ENCODE measurements around the gene MRFAP1. TPM values are rescaled to one million over a fixed set of nuclear protein-coding genes. Genes with fewer than 3 reads are reported as not detected.
"Not testable (repeated sequence)": the region's sequence is repeated elsewhere in the genome, so short reads cannot be mapped to it uniquely, and the experiment has no call there.

Gene MRFAP1
- total RNA-seq, 1 experiment from 2014 or later: 203 TPM

DNA sequence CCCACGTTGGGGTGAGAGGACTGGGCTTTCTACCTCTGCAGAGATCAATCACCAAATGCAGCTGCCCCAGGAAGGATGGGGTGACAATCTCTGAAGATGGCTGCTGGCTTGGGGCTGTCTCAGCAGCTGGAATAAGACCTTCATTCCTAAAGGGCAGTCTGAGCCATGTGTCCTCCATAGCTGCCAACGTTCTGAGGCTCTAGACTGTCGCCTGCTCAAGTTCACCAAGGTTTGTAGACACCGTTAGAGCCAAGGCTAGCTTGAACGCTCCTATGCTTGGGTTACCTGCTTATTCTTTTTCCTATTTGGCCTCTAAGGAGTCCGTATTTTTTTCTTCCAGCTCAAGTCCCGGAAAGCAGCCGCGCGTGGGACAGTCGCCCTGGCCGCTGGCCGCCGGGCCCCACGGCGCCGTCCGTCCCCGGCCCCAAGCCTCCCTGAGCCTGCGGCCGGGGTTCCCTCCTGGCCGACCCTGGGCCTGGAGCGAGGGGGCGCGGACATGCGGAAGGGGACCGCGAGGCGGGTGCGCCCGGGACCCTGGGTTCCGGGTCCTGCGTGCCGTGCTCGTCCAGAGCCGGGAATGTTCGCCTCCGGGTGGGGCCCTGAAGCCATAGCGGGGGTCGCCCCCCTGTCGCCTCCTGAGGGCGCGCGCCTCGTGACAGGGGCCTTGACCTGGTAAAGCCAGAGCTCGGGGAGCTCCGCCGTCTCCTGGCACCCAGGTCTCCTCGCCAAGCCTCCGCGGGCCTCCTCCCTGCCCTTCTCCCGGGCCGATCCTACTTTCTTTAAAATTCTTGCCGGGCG, 23.3 kb downstream of the MRFAP1 start:
- DNase-seq (ENCODE audit: low spot score): no peak

- DNase-seq (ENCODE audit: low spot score): no peak
Measured at GRCh38 chr4:6665320-6665654, 24.8 kb downstream of the MRFAP1 start.

DNA sequence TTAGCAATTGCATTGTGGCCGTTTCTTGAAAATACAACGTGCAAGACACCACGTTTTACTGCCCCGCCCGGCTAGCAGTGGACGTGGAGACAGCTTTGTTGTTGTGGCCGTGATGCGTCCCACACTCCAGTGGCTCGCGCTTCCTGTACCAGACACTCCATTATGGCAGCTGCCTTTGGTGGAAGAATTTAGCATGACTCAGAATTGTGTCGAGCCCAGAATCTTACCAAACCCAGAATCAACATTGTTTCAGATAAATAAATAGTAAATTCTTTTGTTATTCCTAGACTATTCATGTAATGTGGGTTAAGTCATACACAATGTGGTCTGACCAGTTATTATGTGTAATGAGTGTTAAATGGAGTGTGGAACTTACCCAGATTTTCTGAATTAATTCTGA, 27.9 kb downstream of the MRFAP1 start:
- DNase-seq (ENCODE audit: low spot score): peak; percentile 82

GRCh38 chr4:6671648-6672047, 31.2 kb downstream of the MRFAP1 start:
- no peak for DNase-seq (ENCODE audit: low spot score)

DNA sequence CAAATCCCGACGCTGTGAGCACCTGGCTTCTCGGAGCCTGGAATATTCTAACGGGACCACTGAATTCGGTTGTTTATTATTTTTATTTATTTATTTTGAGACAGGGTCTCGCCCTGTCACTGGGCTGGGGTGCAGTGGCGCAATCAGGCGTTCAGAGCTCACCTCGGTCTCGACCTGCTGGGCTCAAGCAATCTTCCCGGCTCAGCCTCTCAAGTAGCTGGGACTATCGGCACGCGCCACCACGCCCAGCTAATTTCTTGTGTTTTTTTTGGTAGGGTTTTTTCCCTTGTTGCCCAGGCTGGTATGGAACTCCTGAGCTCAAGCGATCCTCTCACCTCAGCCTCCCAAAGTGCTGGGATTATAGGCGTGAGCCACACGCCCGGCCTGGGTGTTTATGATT, 31.6 kb downstream of the MRFAP1 start:
- no peak for DNase-seq (ENCODE audit: low spot score)

DNA sequence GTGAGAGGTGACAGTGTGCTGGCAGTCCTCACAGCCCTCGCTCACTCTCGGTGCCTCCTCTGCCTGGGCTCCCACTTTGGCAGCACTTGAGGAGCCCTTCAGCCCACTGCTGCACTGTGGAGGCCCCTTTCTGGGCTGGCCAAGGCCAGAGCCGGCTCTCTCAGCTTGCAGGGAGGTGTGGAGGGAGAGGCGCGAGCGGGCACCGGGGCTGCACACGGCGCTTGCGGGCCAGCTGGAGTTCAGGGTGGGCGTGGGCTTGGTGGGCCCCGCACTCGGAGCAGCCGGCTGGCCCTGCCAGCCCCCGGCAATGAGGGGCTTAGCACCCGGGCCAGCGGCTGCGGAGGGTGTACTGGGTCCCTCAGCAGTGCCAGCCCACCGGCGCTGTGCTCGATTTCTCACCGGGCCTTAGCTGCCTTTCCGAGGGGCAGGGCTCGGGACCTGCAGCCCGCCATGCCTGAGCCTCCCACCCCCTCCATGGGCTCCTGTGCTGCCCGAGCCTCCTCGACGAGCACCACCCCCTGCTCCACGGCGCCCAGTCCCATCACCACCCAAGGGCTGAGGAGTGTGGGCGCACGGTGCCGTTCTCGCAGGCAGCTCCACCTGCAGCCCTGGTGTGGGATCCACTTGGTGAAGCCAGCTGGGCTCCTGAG, 32.2 kb downstream of the MRFAP1 start:
- DNase-seq (ENCODE audit: low spot score): not testable (repeated sequence)

GRCh38 chr4:6673191-6673659, 32.7 kb downstream of the MRFAP1 start:
- not testable (repeated sequence) for DNase-seq (ENCODE audit: low spot score)

DNA sequence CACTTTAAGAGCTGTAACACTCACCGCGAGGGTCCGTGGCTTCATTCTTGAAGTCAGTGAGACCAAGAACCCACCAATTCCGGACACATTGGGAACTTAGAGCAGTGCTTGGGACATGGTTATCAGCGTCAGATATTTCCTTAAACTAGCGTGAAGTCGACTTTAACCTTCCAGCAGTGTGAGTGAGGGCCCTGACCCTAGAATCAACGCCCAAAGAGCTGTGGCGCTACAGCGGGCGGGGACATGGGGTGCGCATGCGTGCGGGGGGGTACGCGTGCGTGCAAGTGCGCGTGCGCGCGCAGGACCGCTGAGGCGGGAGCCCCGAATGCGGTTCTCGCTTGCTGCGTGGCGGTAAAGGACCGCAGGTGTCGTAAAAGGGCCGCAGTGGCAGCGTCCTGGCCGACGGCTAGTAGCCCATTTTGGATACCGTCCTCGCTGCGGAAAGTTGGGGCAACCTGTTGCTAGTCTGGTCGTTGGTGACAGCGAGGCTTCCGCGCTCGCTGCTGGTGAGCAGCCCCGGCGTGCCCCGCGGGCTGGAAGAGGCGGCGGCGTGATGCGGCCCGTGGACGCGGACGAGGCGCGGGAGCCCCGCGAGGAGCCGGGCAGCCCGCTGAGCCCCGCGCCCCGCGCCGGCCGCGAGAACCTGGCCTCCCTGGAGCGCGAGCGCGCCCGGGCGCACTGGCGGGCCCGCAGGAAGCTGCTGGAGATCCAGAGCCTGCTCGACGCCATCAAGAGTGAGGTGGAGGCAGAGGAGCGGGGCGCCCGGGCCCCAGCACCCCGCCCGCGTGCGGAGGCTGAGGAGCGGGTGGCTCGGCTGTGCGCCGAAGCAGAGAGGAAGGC, 33.4 kb downstream of the MRFAP1 start:
- peak; percentile 94 for DNase-seq (ENCODE audit: low spot score)

GRCh38 chr4:6674500-6675149, 34.1 kb downstream of the MRFAP1 start:
- peak; percentile 57 for DNase-seq (ENCODE audit: low spot score)

DNA sequence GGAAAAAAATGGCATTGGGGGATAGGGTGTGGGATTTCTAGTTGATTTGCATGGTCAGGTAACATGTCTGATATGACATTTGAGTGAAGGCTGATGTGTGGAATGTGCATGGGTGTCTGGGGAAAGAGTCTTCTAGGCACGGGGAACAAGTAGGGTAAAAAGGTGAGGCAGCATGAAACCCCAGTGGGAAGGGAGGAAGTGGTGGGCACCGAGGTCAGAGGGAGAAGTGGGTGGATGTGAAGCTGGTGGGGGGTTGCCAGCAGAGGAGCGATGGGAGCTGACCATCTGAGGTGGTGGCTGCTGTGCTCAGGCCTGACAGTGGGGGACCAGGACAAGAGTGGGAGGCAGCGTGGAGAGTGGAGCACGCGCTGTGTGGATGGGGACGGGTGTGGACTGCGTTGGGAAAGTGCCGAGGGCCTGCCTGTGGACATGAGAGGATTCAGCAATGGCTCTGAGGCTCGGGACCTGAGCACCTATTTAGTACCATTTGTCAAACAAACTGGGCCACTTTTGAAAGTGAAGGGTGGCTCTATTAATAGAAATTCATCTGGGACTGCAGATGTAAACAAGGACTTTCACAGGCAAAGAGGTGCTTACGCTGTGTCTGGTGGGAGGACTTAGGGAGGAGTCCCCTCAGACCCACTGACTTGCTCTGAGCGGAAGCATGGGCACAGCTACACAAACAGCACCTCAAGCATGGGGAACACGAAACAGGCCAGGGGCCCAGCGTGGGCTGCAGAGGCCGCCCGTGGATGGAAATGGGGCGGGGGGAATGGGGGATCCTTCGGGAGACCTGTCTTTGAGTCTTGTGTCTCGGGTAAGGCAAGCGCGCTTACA, 36.5 kb downstream of the MRFAP1 start:
- no peak for DNase-seq (ENCODE audit: low spot score)

DNA sequence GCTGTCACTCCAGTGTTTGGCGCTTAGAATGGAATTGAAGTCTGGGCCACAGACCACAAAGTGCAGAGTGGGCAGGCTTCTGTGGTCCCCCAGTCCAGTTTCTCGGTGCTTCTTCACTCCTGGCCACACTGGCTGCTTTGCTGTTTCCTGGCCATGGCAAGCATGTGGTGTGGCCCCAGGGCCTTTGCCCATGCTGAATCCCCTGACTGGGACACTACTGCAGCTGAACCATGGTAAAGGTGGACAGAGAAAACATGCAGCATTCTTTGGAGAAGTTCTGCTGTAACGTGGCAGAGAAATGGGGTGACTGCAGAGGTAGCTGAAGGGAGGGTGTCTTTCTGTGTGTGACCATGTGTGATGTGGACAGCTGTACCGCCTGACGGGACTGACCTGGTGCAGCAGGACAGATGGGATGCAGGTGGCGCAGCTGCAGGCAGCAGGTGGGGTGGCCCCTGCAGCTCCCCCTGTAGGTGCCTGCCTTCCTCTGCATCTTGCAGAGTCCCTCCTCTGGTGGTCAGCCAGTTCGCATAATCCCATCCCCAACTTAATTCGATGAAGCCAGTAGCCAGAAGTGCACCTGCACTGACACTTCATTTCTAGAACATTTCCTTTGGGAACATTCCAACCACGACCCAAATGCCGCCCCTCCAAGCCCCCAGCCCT, 40.0 kb downstream of the MRFAP1 start:
- no peak for DNase-seq (ENCODE audit: low spot score)

DNA sequence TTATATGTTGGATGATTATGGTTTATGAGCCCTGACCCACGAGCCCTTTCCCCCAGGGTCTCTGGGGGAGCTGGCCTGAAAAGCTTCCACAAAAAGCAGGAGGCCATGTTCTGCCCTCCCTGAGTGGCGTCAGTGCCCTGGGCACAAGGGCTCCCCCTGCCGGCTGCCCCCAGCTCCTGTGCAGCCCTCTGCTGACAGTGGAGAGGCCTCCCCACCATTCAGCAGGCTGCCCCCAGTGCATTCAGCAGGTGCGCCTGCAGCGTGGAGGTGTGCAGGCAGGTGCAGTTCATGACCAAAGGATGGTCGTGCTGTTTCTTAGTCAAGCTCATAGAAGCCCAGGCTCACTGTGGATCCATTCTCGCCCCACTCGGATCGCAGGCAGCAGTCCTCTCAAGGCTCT, 40.7 kb downstream of the MRFAP1 start:
- no peak for DNase-seq (ENCODE audit: low spot score)

DNA sequence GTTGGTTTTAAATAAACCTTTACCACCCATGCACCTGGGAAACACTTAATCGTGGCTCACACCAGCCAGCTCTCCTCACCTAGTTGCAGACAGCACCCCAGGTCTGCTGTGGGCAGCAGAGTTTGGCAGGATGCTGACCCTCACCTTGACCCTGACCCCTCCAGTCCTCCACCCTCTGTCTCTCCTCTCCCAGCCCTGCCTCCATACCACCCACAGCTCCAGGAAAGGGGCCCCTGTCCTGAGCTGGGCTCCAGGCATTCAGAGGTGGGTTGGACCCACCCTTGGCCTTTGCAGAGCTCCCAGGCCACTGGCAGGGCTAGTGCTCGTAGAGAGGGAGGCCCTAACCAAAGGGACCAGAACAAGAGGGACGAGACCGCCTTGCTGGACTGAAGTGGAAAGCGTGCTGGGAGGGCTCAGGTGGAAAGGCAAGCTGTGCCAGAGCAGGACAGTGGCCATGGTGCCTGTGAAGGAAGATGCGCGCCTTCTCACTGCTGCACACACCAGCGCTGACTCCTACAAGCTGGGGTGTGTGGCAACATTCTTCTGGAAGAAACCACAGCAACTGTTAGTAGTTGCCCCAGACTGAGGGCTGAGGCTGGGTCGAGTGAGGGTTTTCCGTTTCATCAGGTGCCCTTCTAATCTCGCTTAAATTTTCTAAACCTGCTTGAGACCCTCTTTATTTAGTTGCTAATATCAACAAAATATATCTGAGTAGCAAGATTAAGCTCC, 42.5 kb downstream of the MRFAP1 start:
- DNase-seq (ENCODE audit: low spot score): no peak

- no peak for DNase-seq (ENCODE audit: low spot score)
Measured at GRCh38 chr4:6684656-6685055, 44.2 kb downstream of the MRFAP1 start.

DNA sequence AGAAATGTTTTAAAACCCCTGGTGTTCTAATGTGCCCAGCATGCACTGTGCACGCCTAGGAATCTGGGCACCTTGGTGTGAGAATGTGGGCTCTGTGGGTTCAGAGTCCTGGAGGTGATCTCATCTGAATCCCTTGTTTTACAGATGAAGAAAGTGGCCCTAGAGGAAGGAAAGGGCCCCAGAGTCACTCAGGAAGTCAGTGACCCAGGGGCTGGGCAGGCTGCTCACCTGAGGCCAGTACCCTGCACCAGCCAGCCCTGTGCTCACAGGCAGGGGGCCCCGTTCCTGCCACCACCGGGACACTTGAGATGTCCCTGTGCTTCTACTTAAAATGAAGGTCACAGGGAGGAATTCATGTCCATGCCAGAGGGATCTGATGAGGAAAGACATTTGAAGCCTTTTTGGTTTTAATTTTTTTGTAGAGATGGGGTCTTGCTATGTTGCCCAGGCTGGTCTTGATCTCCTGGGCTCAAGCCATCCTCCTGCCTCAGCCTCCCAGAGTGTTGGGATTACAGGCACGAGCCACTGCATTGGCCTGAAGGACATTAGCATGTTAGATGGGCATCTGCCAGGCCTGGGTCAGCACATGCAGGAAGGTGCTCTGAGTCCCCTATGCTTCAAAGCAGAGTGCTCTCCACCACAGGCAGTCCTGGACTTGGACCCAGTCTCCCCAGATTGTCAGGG, 45.8 kb downstream of the MRFAP1 start:
- no peak for DNase-seq (ENCODE audit: low spot score)

DNA sequence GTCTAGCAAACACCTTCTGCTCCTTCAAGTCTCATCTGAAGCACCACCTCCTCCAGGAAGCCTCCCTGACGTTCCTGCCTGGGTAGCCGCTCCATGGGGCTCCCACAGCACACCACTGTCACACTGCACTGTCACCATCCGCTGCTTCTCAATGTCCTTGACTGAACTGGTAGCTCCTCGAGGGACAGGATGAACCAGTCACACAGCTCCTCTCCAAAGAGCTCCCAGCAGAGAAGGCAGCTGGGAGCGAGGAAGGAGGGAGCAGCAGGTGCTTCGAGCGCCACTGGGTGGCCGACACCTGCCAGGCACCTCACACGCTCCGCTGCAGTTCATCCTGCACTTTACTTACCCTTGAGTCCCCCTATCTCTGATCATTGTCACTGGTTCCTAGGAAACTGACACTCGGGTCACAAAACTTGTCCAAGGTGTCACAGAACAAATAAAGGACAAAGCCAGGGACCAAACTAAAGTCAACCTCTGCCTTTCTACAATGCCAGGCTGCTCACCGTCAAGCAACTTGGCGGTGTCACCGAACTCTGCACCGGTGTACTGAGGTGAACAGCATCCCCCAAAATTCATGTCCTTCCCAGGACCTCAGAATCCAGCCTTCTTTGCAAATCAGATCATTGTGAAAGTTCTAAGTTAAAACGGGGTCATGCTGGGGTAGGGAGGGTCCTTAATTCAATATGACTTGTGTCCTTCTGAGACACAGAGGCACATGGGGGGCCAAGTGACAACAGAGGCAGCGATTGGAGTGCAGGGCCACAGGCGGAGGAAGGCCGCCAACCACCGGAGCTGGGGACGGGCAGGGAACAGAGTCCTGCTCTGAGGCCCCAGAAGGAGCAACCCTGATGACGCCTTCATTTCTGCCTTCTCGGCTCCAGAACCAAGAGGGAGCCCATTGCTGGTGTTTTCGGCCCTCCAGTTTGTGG, 47.7 kb downstream of the MRFAP1 start:
- no peak for DNase-seq (ENCODE audit: low spot score)

- peak; percentile 98 for DNase-seq (ENCODE audit: low spot score)
Measured at GRCh38 chr4:6688879-6689505, 48.5 kb downstream of the MRFAP1 start.
